H1 (cell line): ENCODE measurements around the gene SCART1. TPM values are rescaled to one million over a fixed set of nuclear protein-coding genes. Genes with fewer than 3 reads are reported as not detected.
"Not testable (repeated sequence)": the region's sequence is repeated elsewhere in the genome, so short reads cannot be mapped to it uniquely, and the experiment has no call there.

Experiments
- CTCF ChIA-PET: fragments of 300-600 bp; sonication (Branson Sonifier 250); formaldehyde crosslinking; loops from one replicate; lab custom pipeline; 2021; ENCODE audit not compliant: partially characterized antibody; lab: Charles Lee
- POLR2A ChIA-PET: fragments of 300-600 bp; sonication (Branson Sonifier 250); formaldehyde crosslinking; loops from one replicate; lab custom pipeline; 2021; ENCODE audit warnings: inconsistent platforms; ENCODE audit not compliant: partially characterized antibody; lab: Charles Lee
- DNase-seq, 2 experiments: peaks; one replicate each; pipeline versions ENCODE4 v3.0.0 to v3.0.0-alpha.2; 2010 to 2022; ENCODE audit warnings: low spot score in 2 of 2, low read depth in 1 of 2, mixed read lengths in 1 of 2
- FAIRE-seq: peaks from 2 replicates; lab custom pipeline; 2011; peaks lifted over from hg19 to GRCh38; lab: Jason Lieb, UNC
- H2AFZ ChIP-seq: 2 replicates; pipeline ENCODE4 v1.8.1; 2012; ENCODE audit warnings: low read length, inconsistent platforms
- H2AK5ac ChIP-seq: 2 replicates; pipeline ENCODE4 v1.6.1; 2013; ENCODE audit warnings: low read depth, low read length
- H2BK120ac ChIP-seq: replicated peaks from 2 replicates; pipeline ENCODE3; 2013; ENCODE audit warnings: low read depth, low read length, inconsistent platforms
- H2BK12ac ChIP-seq: 2 replicates; pipeline ENCODE4 v1.6.1; 2013; ENCODE audit warnings: low read depth, low read length
- H2BK15ac ChIP-seq: 2 replicates; pipeline ENCODE4 v1.6.1; 2013; ENCODE audit warnings: low read length
- H2BK20ac ChIP-seq: 2 replicates; pipeline ENCODE4 v1.6.1; 2013; ENCODE audit warnings: low read length
- H2BK5ac ChIP-seq: 2 replicates; pipeline ENCODE4 v1.6.1; 2013; ENCODE audit warnings: low read depth, low read length
- H3K14ac ChIP-seq: 2 replicates; pipeline ENCODE4 v1.6.1; 2013; ENCODE audit warnings: inconsistent platforms; ENCODE audit not compliant: insufficient read length
- H3K18ac ChIP-seq: 2 replicates; pipeline ENCODE4 v1.6.1; 2013; ENCODE audit warnings: low read length; ENCODE audit errors: extremely low read depth
- H3K23ac ChIP-seq: 2 replicates; pipeline ENCODE4 v1.6.1; 2013; ENCODE audit warnings: inconsistent platforms; ENCODE audit not compliant: insufficient read length
- H3K23me2 ChIP-seq: 2 replicates; pipeline ENCODE4 v1.6.1; 2013; ENCODE audit warnings: low read depth, low read length
- H3K27ac ChIP-seq: 2 replicates; pipeline ENCODE4 v1.6.1; 2011; ENCODE audit warnings: low read depth, low read length, inconsistent platforms
- H3K27me3 ChIP-seq, 4 experiments: replicated peaks in 1 of 4; 1 replicate in 1 of 4; 2 replicates in 3 of 4; pipeline versions ENCODE4 v1.6.1 to v1.8.1; 2011 to 2013; ENCODE audit warnings: low read length in 3 of 4, mild to moderate bottlenecking in 3 of 4, inconsistent platforms in 2 of 4, mixed read lengths in 2 of 4, moderate library complexity in 1 of 4; ENCODE audit not compliant: control insufficient read depth in 3 of 4, insufficient read depth in 3 of 4; ENCODE audit errors: extremely low read depth in 1 of 4
- H3K36me3 ChIP-seq, 4 experiments: 2 replicates each; pipeline versions ENCODE4 v1.6.1 to v1.8.1; 2011 to 2013; ENCODE audit warnings: mild to moderate bottlenecking in 4 of 4, low read length in 3 of 4, moderate library complexity in 2 of 4, control low read depth in 1 of 4, inconsistent platforms in 1 of 4; ENCODE audit not compliant: insufficient read depth in 4 of 4, control insufficient read depth in 2 of 4
- H3K4ac ChIP-seq: replicated peaks from 2 replicates; pipeline ENCODE3; 2013; ENCODE audit warnings: low read length, low read depth, mixed read lengths, inconsistent platforms; ENCODE audit not compliant: insufficient read length
- H3K4me1 ChIP-seq, 4 experiments: replicated peaks in 1 of 4; 1 replicate in 1 of 4; 2 replicates in 3 of 4; pipeline versions ENCODE4 v1.6.1 to v1.8.1; 2011 to 2013; ENCODE audit warnings: low read length in 3 of 4, inconsistent platforms in 2 of 4, mixed read lengths in 1 of 4; ENCODE audit not compliant: insufficient read depth in 4 of 4, control insufficient read depth in 3 of 4
- H3K4me2 ChIP-seq, 2 experiments: 2 replicates each; pipeline versions ENCODE4 v1.6.1 to v1.8.1; 2011 to 2013; ENCODE audit warnings: low read depth in 2 of 2, low read length in 2 of 2, control low read depth in 1 of 2, inconsistent platforms in 1 of 2, mild to moderate bottlenecking in 1 of 2; ENCODE audit not compliant: insufficient read depth in 1 of 2
- H3K4me3 ChIP-seq, 4 experiments: fragments of 200-600, 300-600 bp in 1 of 4; sonication (generic), shearing (Covaris generic), sonication (Bioruptor Twin) in 1 of 4; 2 replicates each; pipeline versions ENCODE4 v1.5.1 to v1.8.1; 2011 to 2016; ENCODE audit warnings: low read length in 4 of 4, low read depth in 3 of 4, control low read depth in 2 of 4, inconsistent platforms in 2 of 4, mild to moderate bottlenecking in 2 of 4, mixed read lengths in 1 of 4, moderate library complexity in 1 of 4; ENCODE audit not compliant: insufficient read depth in 2 of 4; ENCODE audit errors: extremely low read depth in 1 of 4
- H3K56ac ChIP-seq: replicated peaks from 2 replicates; pipeline ENCODE3; 2013; ENCODE audit warnings: low read depth, mild to moderate bottlenecking, mixed read lengths, low read length, inconsistent platforms; ENCODE audit not compliant: insufficient read length
- H3K79me1 ChIP-seq: 2 replicates; pipeline ENCODE4 v1.6.1; 2013; ENCODE audit warnings: low read depth, low read length, control low read depth
- H3K79me2 ChIP-seq, 2 experiments: 2 replicates each; pipeline versions ENCODE4 v1.6.1 to v1.8.1; 2012 to 2013; ENCODE audit warnings: low read length in 2 of 2, mild to moderate bottlenecking in 2 of 2, inconsistent platforms in 1 of 2; ENCODE audit not compliant: insufficient read depth in 2 of 2, control insufficient read depth in 1 of 2
- H3K9ac ChIP-seq, 4 experiments: replicated peaks in 1 of 4; 1 replicate in 1 of 4; 2 replicates in 3 of 4; pipeline versions ENCODE4 v1.6.1 to v1.8.1; 2011 to 2013; ENCODE audit warnings: low read depth in 3 of 4, low read length in 3 of 4, control low read depth in 2 of 4, mild to moderate bottlenecking in 2 of 4, moderate library complexity in 2 of 4, inconsistent platforms in 1 of 4; ENCODE audit errors: extremely low read depth in 1 of 4
- H3K9me3 ChIP-seq, 2 experiments: 2 replicates each; pipeline versions ENCODE4 v1.6.1 to v1.8.1; 2012 to 2013; ENCODE audit warnings: mild to moderate bottlenecking in 2 of 2, moderate library complexity in 2 of 2, control low read depth in 1 of 2, inconsistent platforms in 1 of 2, low read depth in 1 of 2, low read length in 1 of 2, mixed read lengths in 1 of 2; ENCODE audit not compliant: insufficient read depth in 2 of 2
- H4K20me1 ChIP-seq, 2 experiments: replicated peaks in 1 of 2; 2 replicates each; pipeline versions ENCODE3 to v1.8.1; 2011 to 2013; ENCODE audit warnings: inconsistent platforms in 2 of 2, low read length in 2 of 2, mild to moderate bottlenecking in 1 of 2; ENCODE audit not compliant: insufficient read depth in 2 of 2, control insufficient read depth in 1 of 2
- H4K5ac ChIP-seq: 2 replicates; pipeline ENCODE4 v1.6.1; 2013; ENCODE audit warnings: low read length, low read depth, mixed read lengths, inconsistent platforms; ENCODE audit not compliant: insufficient read length
- H4K8ac ChIP-seq: 2 replicates; pipeline ENCODE4 v1.8.0; 2013; ENCODE audit warnings: mild to moderate bottlenecking, moderate library complexity, low read length, inconsistent platforms; ENCODE audit not compliant: insufficient read depth; ENCODE audit errors: extremely low read depth
- H4K91ac ChIP-seq: replicated peaks from 2 replicates; pipeline ENCODE3; 2013; ENCODE audit warnings: low read length, mixed read lengths, inconsistent platforms; ENCODE audit not compliant: insufficient read length
- WGBS, 2 experiments: shearing (Covaris generic) in 1 of 2; methylation state at CpG; one replicate each; pipeline versions ENCODE4 v1.1.6 to v1.1.7; 2013 to 2015; ENCODE audit warnings: low lambda C conversion rate in 2 of 2, mixed read lengths in 2 of 2, inconsistent platforms in 1 of 2, low coverage in 1 of 2, missing lambda C conversion rate in 1 of 2; ENCODE audit not compliant: insufficient replicate concordance in 2 of 2, insufficient coverage in 1 of 2, insufficient read length in 1 of 2; ENCODE audit errors: extremely low coverage in 1 of 2, missing lambda C conversion rate in 1 of 2; 5-methylcytosine and 5-hydroxymethylcytosine counted together
- polyA plus RNA-seq, 7 experiments: library from polyadenylated mRNA; depleted of rRNA in 3 of 7; stranded (reverse) in 5 of 7; unstranded in 2 of 7; fragments of >200 nt in 5 of 7; fragments of 200-250 nt in 2 of 7; gene quantifications; 1 replicate in 5 of 7; 2 replicates in 1 of 7; 4 replicates in 1 of 7; pipeline versions ENCODE4 v1.2.1 to v1.2.3, GENCODE V29; 2011 to 2013; ENCODE audit warnings: missing spikeins in 2 of 7, mixed read lengths in 2 of 7
- total RNA-seq: library from RNA; stranded (reverse); fragmentation: NEBNext Ultra II Directional; extraction: Animal tissue kit (Norgen Biotek cat#: 25700); gene quantifications from 2 replicates; pipeline ENCODE4 v1.2.1, GENCODE V29; 2021

The SCART1 gene
- total and polyA plus RNA-seq, 2 of the 8 experiments (the other 6 are each of a cell fraction or from before 2014, with no cell fraction given) = 0.14 to 0.19 TPM

DNA sequence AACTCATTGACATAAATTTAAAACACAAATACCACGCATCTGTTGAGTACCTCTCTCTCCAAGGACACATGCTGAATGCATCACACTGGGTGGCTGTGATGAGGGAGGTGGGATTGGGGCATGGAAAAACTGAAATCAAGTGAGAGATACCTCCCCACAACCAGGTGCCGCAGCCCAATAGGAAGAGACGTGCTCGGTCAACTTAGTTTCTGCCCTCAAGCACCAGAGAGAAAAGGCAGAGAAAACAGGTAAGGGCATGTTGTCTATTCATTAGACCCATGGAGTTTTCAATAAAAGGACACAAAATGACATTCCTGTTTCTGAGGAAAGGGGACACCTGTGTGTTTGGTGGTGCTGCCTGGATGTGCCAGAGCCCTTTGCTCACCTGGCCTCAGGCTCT is 24.2 kb upstream of the SCART1 start:
- H3K27ac ChIP-seq, H3K23ac ChIP-seq, H2AK5ac ChIP-seq, H3K56ac ChIP-seq, H3K4me3 ChIP-seq, H2BK20ac ChIP-seq, H3K79me2 ChIP-seq, H4K91ac ChIP-seq, H2AFZ ChIP-seq, H3K9ac ChIP-seq, H3K4me2 ChIP-seq, CTCF ChIA-PET, H3K14ac ChIP-seq, H3K4me1 ChIP-seq, FAIRE-seq, H3K79me1 ChIP-seq, H4K8ac ChIP-seq, H4K20me1 ChIP-seq, H3K23me2 ChIP-seq, H4K5ac ChIP-seq, POLR2A ChIA-PET, H3K4ac ChIP-seq, H2BK15ac ChIP-seq, H2BK120ac ChIP-seq, H3K36me3 ChIP-seq, H2BK12ac ChIP-seq, H3K18ac ChIP-seq, DNase-seq, H3K27me3 ChIP-seq, H2BK5ac ChIP-seq: not testable (repeated sequence)
- peaks cover 0 to 24% of the 10 kb centered on the region in 2 experiments; a peak in 3 of 4 replicates for H3K9me3 ChIP-seq
- 91% methylated on average over 3 of the region's 4 CpGs; no CpG with 5 or more reads in 1 of the 2 experiments for WGBS, 2 experiments

DNA sequence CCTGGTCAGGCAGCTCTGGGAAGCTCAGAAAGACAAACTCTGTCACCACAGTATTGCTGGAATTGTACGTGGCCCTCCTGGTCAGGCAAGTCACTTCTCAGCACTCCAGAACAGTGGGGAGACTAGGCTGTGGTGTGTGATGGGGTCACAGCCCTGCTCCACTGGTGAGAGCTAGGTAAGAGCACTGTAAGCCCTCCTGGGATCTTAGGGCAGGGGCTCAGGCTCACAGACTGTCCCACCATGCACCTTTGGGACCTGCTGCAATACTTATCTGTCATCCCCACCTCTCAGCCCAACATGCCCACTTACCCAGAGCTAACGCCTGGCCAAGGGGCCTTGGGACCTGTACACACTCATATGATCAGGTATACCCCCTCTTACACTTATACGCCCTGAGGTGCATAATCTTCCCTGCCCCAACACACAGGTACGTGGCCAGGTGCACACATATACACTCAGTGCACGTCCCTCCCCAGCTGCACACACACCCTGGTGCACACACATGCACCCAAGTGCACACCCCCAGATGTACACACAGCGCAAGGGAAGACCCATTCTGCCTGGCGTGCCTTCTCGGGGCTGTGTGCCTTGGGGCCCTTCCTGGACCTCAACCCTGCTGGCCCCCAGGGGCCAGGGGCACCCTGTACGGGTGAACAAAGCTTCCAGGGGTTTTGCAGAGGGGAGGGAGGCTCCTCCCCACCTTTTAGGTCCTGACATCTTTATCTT is 21.7 kb upstream of the SCART1 start:
- H4K20me1 ChIP-seq, H3K23ac ChIP-seq, H2AK5ac ChIP-seq, H3K79me1 ChIP-seq, H2BK15ac ChIP-seq, H4K91ac ChIP-seq, CTCF ChIA-PET, H3K23me2 ChIP-seq, POLR2A ChIA-PET, DNase-seq, H3K4me2 ChIP-seq, H2BK120ac ChIP-seq, H4K8ac ChIP-seq, H3K14ac ChIP-seq, H2BK12ac ChIP-seq, H4K5ac ChIP-seq, FAIRE-seq, H3K36me3 ChIP-seq, H3K18ac ChIP-seq, H3K4me3 ChIP-seq, H2AFZ ChIP-seq, H3K56ac ChIP-seq, H2BK5ac ChIP-seq, H3K27me3 ChIP-seq, H2BK20ac ChIP-seq, H3K79me2 ChIP-seq, H3K9ac ChIP-seq, H3K4ac ChIP-seq, H3K4me1 ChIP-seq, H3K27ac ChIP-seq: not testable (repeated sequence)
- peaks cover 3 to 30% of the 10 kb centered on the region in 2 experiments for H3K9me3 ChIP-seq
- 75% methylated on average over 5 of the region's 9 CpGs; no CpG with 5 or more reads in 1 of the 2 experiments for WGBS, 2 experiments
